ENCODE measurements around the gene LGI2.
"Not testable (repeated sequence)": the region's sequence is repeated elsewhere in the genome, so short reads cannot be mapped to it uniquely, and the experiment has no call there.

The LGI2 gene

GRCh38 chr4:25050370-25051078 is 19.8 kb upstream of the LGI2 start:
- no peak for DNase-seq
- ATAC-seq = no peak

- no peak for DNase-seq
- ATAC-seq = no peak
Observed at GRCh38 chr4:25043548-25043947, 12.8 kb upstream of the LGI2 start.

GRCh38 chr4:25033526-25033925 is 2.8 kb upstream of the LGI2 start:
- no peak for ATAC-seq
- DNase-seq = no peak

GRCh38 chr4:25032126-25032525 is 1.4 kb upstream of the LGI2 start:
- ATAC-seq (no peak), DNase-seq (no peak)

- no peak for DNase-seq
- peak; percentile 19 for ATAC-seq
Observed at GRCh38 chr4:25031077-25031621, 403 bp upstream of the LGI2 start.

- DNase-seq (no peak), ATAC-seq (peak; percentile 23)
Observed at GRCh38 chr4:25029479-25030276, 1.1 kb downstream of the LGI2 start.

- no peak for DNase-seq
- no peak for ATAC-seq
Observed at GRCh38 chr4:25028851-25029250, 1.9 kb downstream of the LGI2 start.

GRCh38 chr4:25022766-25023165 is 8.0 kb downstream of the LGI2 start:
- no peak for DNase-seq
- no peak for ATAC-seq

GRCh38 chr4:25021216-25021615 is 9.5 kb downstream of the LGI2 start:
- ATAC-seq = no peak
- no peak for DNase-seq

GRCh38 chr4:25020236-25020635 is 10.5 kb downstream of the LGI2 start:
- DNase-seq = no peak
- no peak for ATAC-seq

GRCh38 chr4:25019501-25019900 is 11.2 kb downstream of the LGI2 start:
- ATAC-seq = no peak

GRCh38 chr4:25015012-25015411 is 15.7 kb downstream of the LGI2 start:
- no peak for DNase-seq
- ATAC-seq = no peak

More at GRCh38 chr4:25019501-25019900, 11.2 kb downstream of the LGI2 start:
- DNase-seq = no peak

- ATAC-seq, DNase-seq: not testable (repeated sequence)
Observed at GRCh38 chr4:25014662-25014983, 16.1 kb downstream of the LGI2 start.

- DNase-seq (no peak), ATAC-seq (no peak)
Observed at GRCh38 chr4:25013756-25014661, 16.7 kb downstream of the LGI2 start.

- no peak for DNase-seq
- ATAC-seq = no peak
Observed at GRCh38 chr4:25012655-25013054, 18.1 kb downstream of the LGI2 start.

- ATAC-seq (no peak), DNase-seq (no peak)
Observed at GRCh38 chr4:25011135-25011866, 19.4 kb downstream of the LGI2 start.

- DNase-seq = no peak
- no peak for ATAC-seq
Observed at GRCh38 chr4:25007598-25007997, 23.1 kb downstream of the LGI2 start.

- no peak for ATAC-seq
- no peak for DNase-seq
Observed at GRCh38 chr4:25002681-25003080, 28.1 kb downstream of the LGI2 start.

GRCh38 chr4:25001509-25001908 is 29.2 kb downstream of the LGI2 start:
- ATAC-seq = no peak
- DNase-seq = no peak

GRCh38 chr4:25000639-25001038 is 30.1 kb downstream of the LGI2 start:
- DNase-seq (no peak), ATAC-seq (no peak)

GRCh38 chr4:24999392-25000089 is 31.2 kb downstream of the LGI2 start:
- ATAC-seq = no peak
- no peak for DNase-seq
